Upper lobe of left lung (tissue), 6 donors: ENCODE measurements around the gene MARVELD1. TPM values are rescaled to one million over a fixed set of nuclear protein-coding genes. Genes with fewer than 3 reads are reported as not detected.
A peak's percentile ranks its signal among the peaks of the same experiment; 100 is the strongest.

ENCODE experiments used
- ATAC-seq, 2 donors: fragments of 200-7000 bp; cut with Tn5 transposase; one replicate each; pipeline ENCODE4 v1.9.1; 2022; ENCODE audit warnings: mild to moderate bottlenecking in 2 of 2, moderate library complexity in 2 of 2; ENCODE audit not compliant: low FRiP score in 2 of 2
- DNase-seq, 2 donors: peaks; one replicate each; pipeline ENCODE4 v3.0.0-alpha.2; 2019 to 2020
- H3K27ac ChIP-seq, 4 donors: fragments of 200-600 bp; sonication (generic); one replicate each; pipeline ENCODE4 v1.5.1; 2016 to 2019
- H3K27me3 ChIP-seq, 4 donors: fragments of 200-600 bp; sonication (generic); one replicate each; pipeline ENCODE4 v1.5.1; 2017 to 2019
- H3K36me3 ChIP-seq, 4 donors: fragments of 200-600 bp; sonication (generic); one replicate each; pipeline ENCODE4 v1.5.1; 2016 to 2019
- H3K4me1 ChIP-seq, 4 donors: fragments of 200-600 bp; sonication (generic); one replicate each; pipeline ENCODE4 v1.5.1; 2018 to 2019
- H3K4me3 ChIP-seq, 4 donors: fragments of 200-600 bp; sonication (generic); one replicate each; pipeline ENCODE4 v1.5.1; 2017 to 2019; ENCODE audit warnings: mild to moderate bottlenecking in 2 of 4, moderate library complexity in 1 of 4
- H3K9me3 ChIP-seq, 4 donors: fragments of 200-600 bp; sonication (generic); one replicate each; pipeline ENCODE4 v1.5.1; 2018 to 2019
- EP300 ChIP-seq, 4 donors: sonication (generic); formaldehyde crosslinking; IDR thresholded peaks; one replicate each; pipeline ENCODE4 v1.5.1; 2017; ENCODE audit warnings: antibody characterized with exemption in 4 of 4, control low read depth in 2 of 4
- POLR2A ChIP-seq, 4 donors: fragments of 450-650 bp; IDR thresholded peaks; one replicate each; pipeline ENCODE4 v1.5.1; 2016 to 2017; ENCODE audit warnings: antibody characterized with exemption in 4 of 4, mild to moderate bottlenecking in 2 of 4
- POLR2AphosphoS5 ChIP-seq, 2 donors: sonication (generic); formaldehyde crosslinking; IDR thresholded peaks; one replicate each; pipeline ENCODE4 v1.5.1; 2017; ENCODE audit warnings: antibody characterized with exemption in 2 of 2
- WGBS, 2 donors: methylation state at CpG; one replicate each; pipeline ENCODE4 v1.1.5; 2017 to 2018; 5-methylcytosine and 5-hydroxymethylcytosine counted together
- total RNA-seq, 6 donors: library from RNA; depleted of rRNA in 4 of 6; stranded (reverse); fragments of >200 nt in 4 of 6; gene quantifications; one replicate each; pipeline versions ENCODE4 v1.1.0 to v1.2.1, GENCODE V29; 2016 to 2021
- TF ChIP-seq, protein P1 (sequence below), 6 experiments: fragments of 450-650 bp in 4 of 6; fragments of 200-600 bp in 2 of 6; sonication (generic) in 2 of 6; IDR thresholded peaks; one replicate each; pipeline ENCODE4 v1.5.1; 2016 to 2019; ENCODE audit warnings: antibody characterized with exemption in 6 of 6
- donor health status: DM: no; HTN: no; CAD: no; lungs with moderate emphysema.
- donor health status: DM: no; HTN: yes; CAD: no; lungs with severe emphysema.

The MARVELD1 gene
- total RNA-seq, 6 donors from 2014 or later = 18.2 to 62.7 (median 31.8) TPM

DNA sequence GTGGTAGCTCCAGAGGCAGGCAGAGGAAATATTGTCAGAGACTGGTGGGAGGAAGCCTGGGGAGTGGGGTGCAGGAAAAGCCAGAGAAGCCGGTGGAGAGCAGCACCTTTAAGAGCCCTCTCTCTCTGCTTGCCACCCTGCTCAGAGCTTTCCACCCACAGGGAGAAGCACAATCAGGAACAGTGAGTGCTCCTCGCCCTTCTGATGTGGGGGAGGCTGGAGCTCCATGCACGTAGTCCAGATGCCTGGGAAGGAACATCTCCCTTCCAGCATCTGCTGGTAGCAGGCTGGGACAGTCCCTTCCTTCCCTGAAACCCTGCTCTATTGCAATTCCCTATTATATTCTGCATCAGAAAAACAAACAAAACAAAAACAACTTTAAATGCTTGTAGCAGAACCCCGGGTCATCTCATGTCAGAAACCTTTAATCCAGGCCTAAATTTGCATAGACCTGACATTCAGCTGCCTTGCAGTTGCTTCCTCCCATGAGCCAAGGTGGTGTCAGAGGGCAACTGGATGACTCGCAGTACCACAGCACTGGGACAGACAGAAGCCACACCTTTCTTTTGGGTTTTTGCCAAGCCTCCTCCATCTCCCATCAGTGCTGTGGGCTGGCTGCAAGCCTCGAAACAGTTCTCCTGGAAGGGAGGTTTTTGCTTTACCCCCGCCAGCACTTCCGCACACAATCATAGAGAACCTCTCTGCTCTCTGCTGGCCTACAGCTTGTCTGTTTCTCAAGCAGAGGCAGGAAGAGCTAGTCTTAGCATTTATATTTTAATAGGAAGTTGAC lies 39.6 kb upstream of the MARVELD1 start:
- H3K36me3 ChIP-seq = peaks cover 15 to 78% (median 55%) of the 10 kb centered on the region in 4 donors
- H3K9me3 ChIP-seq = no peaks in the 10 kb centered on the region
- H3K27me3 ChIP-seq = no peaks in the 10 kb centered on the region
- 87 to 88% methylated on average over 7 to 8 of the region's 8 CpGs for WGBS, 2 donors
- H3K4me1 ChIP-seq = peaks cover 0 to 3% (median 0%) of the 10 kb centered on the region in 4 donors
- TF ChIP-seq, protein P1, sequence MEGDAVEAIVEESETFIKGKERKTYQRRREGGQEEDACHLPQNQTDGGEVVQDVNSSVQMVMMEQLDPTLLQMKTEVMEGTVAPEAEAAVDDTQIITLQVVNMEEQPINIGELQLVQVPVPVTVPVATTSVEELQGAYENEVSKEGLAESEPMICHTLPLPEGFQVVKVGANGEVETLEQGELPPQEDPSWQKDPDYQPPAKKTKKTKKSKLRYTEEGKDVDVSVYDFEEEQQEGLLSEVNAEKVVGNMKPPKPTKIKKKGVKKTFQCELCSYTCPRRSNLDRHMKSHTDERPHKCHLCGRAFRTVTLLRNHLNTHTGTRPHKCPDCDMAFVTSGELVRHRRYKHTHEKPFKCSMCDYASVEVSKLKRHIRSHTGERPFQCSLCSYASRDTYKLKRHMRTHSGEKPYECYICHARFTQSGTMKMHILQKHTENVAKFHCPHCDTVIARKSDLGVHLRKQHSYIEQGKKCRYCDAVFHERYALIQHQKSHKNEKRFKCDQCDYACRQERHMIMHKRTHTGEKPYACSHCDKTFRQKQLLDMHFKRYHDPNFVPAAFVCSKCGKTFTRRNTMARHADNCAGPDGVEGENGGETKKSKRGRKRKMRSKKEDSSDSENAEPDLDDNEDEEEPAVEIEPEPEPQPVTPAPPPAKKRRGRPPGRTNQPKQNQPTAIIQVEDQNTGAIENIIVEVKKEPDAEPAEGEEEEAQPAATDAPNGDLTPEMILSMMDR (IDR thresholded peaks at IDR 0.05) = no peak
- TF ChIP-seq POLR2A (IDR thresholded peaks at IDR 0.05) (no peak), POLR2AphosphoS5 (IDR thresholded peaks at IDR 0.05) (no peak), EP300 (IDR thresholded peaks at IDR 0.05) (no peak)
- H3K4me3 ChIP-seq = no peak overlapping the region
- no peak overlapping the region for H3K27ac ChIP-seq
- ATAC-seq = peak in 1 of 2 donors; percentile 28
- DNase-seq = no peak

DNA sequence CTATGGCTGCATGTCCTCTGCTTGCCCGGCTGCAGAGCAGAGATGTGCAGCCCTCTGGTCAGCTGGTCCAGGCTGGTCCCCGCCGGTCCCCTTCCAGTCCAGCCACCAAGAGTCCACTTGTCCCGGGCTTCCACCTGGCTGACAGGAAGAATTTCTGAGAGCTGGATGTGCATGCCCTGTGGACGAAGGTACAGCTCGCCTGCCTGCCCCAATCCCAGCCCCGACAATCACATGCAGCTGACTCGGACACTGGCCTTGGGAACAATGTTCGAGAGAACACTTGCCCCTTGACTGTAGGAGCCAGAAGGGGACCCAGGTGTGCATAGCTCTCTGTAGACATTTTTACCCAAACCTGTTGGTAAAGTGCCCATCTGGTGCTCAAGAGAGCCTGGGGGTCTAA lies 38.3 kb upstream of the MARVELD1 start:
- H3K4me3 ChIP-seq = no peak overlapping the region
- no peak overlapping the region for H3K27ac ChIP-seq
- WGBS, 2 donors = 95 to 100% methylated on average over 4 to 9 of the region's 9 CpGs
- peak in 1 of 2 donors; percentile 40 for DNase-seq
- H3K9me3 ChIP-seq = no peaks in the 10 kb centered on the region
- TF ChIP-seq POLR2A (IDR thresholded peaks at IDR 0.05) (no peak), POLR2AphosphoS5 (IDR thresholded peaks at IDR 0.05) (no peak), EP300 (IDR thresholded peaks at IDR 0.05) (no peak)
- TF ChIP-seq, protein P1 (IDR thresholded peaks at IDR 0.05) = no peak
- H3K27me3 ChIP-seq = no peaks in the 10 kb centered on the region
- ATAC-seq = no peak
- H3K36me3 ChIP-seq = peaks cover 15 to 78% (median 52%) of the 10 kb centered on the region in 4 donors
- peaks cover 0 to 3% (median 0%) of the 10 kb centered on the region in 4 donors for H3K4me1 ChIP-seq

DNA sequence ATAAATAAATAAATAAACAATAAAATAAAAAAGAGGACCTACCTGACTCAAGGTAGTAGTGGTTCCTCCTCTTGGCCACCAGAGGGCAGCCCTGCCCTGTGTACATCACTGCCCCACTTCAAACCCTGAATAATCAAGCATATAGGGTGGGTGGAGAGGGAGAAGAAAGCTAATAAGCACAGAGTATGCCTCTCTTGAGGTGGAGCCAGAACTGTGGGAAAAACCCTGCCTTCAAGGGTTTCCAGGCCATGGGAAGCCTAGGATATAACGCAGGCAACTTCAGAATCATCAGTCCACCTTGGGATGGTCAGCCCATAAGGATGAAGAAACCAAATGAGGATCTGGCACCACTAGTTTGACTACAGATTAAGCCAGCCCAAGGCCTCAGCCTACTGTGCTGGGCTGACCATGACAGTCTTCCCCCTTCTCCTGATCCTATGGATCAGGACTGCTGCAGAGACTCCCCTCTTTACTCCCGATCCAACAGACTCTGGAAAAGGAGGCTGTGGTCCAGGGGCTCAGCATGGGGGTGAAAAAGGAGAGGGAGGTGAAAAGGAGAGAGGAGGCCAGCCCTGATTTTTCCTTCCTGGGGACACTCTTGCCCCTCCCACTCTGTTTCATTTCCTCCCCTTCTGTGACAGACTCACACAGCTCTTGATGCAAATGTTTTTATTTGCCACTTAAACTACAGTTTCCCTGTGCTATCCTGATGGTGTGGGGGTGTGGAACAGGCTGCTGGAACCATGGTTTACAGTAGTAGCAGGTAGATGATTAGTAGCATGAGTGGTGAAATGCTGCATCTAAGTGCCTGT lies 36.6 kb upstream of the MARVELD1 start:
- H3K27ac ChIP-seq = peak overlapping the region in 1 of 4 donors; percentile 18
- no peaks in the 10 kb centered on the region for H3K9me3 ChIP-seq
- peak in 1 of 4 donors; percentile 7 for TF ChIP-seq POLR2A (IDR thresholded peaks at IDR 0.05)
- TF ChIP-seq EP300 (IDR thresholded peaks at IDR 0.05) = no peak
- no peak for TF ChIP-seq POLR2AphosphoS5 (IDR thresholded peaks at IDR 0.05)
- TF ChIP-seq, protein P1 (IDR thresholded peaks at IDR 0.05) = peak; percentile 69 to 86 (median 76)
- peaks cover 15 to 68% (median 48%) of the 10 kb centered on the region in 4 donors for H3K36me3 ChIP-seq
- WGBS, 2 donors = 89 to 92% methylated on average over 2 of the region's 2 CpGs
- H3K4me3 ChIP-seq = no peak overlapping the region
- peaks cover 0 to 3% (median 0%) of the 10 kb centered on the region in 4 donors for H3K4me1 ChIP-seq
- peak; percentile 84 for ATAC-seq
- peak in 1 of 2 donors; percentile 61 for DNase-seq
- H3K27me3 ChIP-seq = no peaks in the 10 kb centered on the region

DNA sequence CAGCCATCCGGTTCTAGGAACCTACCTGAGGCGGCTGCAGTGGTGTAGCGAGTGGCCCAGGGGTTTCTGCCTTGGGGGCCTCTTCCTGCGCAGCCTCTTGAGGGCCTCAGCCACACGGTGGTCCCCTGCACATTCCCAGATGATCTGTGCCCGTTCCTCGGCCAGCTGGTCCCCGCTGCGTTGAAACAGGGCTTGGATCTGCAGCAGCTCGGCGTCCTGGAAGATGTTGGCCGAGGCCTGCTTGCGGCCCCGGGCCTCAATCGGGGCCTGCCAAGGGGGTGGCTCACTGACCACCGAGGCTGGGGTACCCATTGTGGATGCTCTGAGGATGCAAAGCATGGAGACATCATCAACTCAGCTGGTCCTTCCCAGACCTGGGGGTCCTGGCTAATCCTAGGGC lies 33.9 kb upstream of the MARVELD1 start:
- peaks cover 3 to 24% (median 20%) of the 10 kb centered on the region in 4 donors for H3K4me1 ChIP-seq
- H3K4me3 ChIP-seq = no peak overlapping the region
- no peak overlapping the region for H3K27ac ChIP-seq
- 92 to 100% methylated on average over 4 to 16 of the region's 16 CpGs for WGBS, 2 donors
- no peak for TF ChIP-seq POLR2AphosphoS5 (IDR thresholded peaks at IDR 0.05)
- TF ChIP-seq, protein P1 (IDR thresholded peaks at IDR 0.05) = no peak
- TF ChIP-seq EP300 (IDR thresholded peaks at IDR 0.05) = no peak
- TF ChIP-seq POLR2A (IDR thresholded peaks at IDR 0.05) = no peak
- H3K27me3 ChIP-seq = no peaks in the 10 kb centered on the region
- H3K9me3 ChIP-seq = no peaks in the 10 kb centered on the region
- ATAC-seq = no peak
- peak in 1 of 2 donors; percentile 64 for DNase-seq
- H3K36me3 ChIP-seq = peaks cover 7 to 46% (median 33%) of the 10 kb centered on the region in 4 donors
